GM12874 (cell line): ENCODE data around the gene HBEGF.
A peak's percentile ranks its signal among the peaks of the same experiment; 100 is the strongest.

Experiments used
- CTCF ChIP-seq: IDR thresholded peaks from 2 replicates; pipeline ENCODE4 v1.5.1; 2011; ENCODE audit warnings: low read depth, mild to moderate bottlenecking, control low read depth, low read length, moderate library complexity; ENCODE audit not compliant: insufficient read depth

The HBEGF gene

GRCh38 chr5:140360101-140360500 lies 13.7 kb upstream of the HBEGF start, which contains the start of gene SLC4A9:
TSS of gene SLC4A9 (plus strand) at chr5:140360194. CDS start at chr5:140360237, 43 bp downstream.
- no peak for TF ChIP-seq CTCF

GRCh38 chr5:140358738-140359310 lies 12.4 kb upstream of the HBEGF start:
- no peak for TF ChIP-seq CTCF

- peak; percentile 93 for TF ChIP-seq CTCF
These were observed 11.3 kb upstream of the HBEGF start for GRCh38 chr5:140357726-140358093.

- TF ChIP-seq CTCF = no peak
These were observed 10.7 kb upstream of the HBEGF start for GRCh38 chr5:140356853-140357725.

GRCh38 chr5:140355546-140355945 lies 9.1 kb upstream of the HBEGF start:
- no peak for TF ChIP-seq CTCF

GRCh38 chr5:140351609-140352334 lies 5.4 kb upstream of the HBEGF start:
- peak; percentile 63 for TF ChIP-seq CTCF

GRCh38 chr5:140349244-140349643 lies 2.8 kb upstream of the HBEGF start:
- no peak for TF ChIP-seq CTCF
